ENCODE results near the gene GCSAM. TPM values are rescaled to one million over a fixed set of nuclear protein-coding genes. Genes with fewer than 3 reads are reported as not detected.

Gene GCSAM
- total RNA-seq, 1 experiment from 2014 or later = not detected

GRCh38 chr3:112104774-112105173 is 28.3 kb downstream of the GCSAM start:
- ChIA-PET CTCF (no interaction called here), POLR2A (ENCODE audit: low non-redundant PET) (no interaction called here)
- no peaks in the 10 kb centered on the region for H3K9me3 ChIP-seq (ENCODE audit: low read depth, low read length, poor library complexity, severe bottlenecking)
- no peaks in the 10 kb centered on the region for H3K4me1 ChIP-seq (ENCODE audit: insufficient read depth, low read length, poor library complexity, severe bottlenecking)
- intact Hi-C loops (cut with micrococcal nuclease; ENCODE audit: unreplicated experiment) = no loop called here
- no peaks in the 10 kb centered on the region for H3K36me3 ChIP-seq (ENCODE audit: insufficient read depth, low read length, poor library complexity, severe bottlenecking)
- TF ChIP-seq CTCF (conservative IDR thresholded peaks at IDR 0.05; ENCODE audit: low read depth, low read length) (no peak), EZH2 (IDR thresholded peaks at IDR 0.05; ENCODE audit: borderline replicate concordance, low read depth, low read length, poor library complexity, severe bottlenecking) (no peak)
- H3K27me3 ChIP-seq (replicated peaks; ENCODE audit: insufficient read depth, low read depth, low read length, poor library complexity) = no peaks in the 10 kb centered on the region
- no TSS peak for BruUV-seq (replicated peaks)
- no peak overlapping the region for H3K27ac ChIP-seq (ENCODE audit: low read depth, low read length, poor library complexity, severe bottlenecking)
- no peak for DNase-seq (ENCODE audit: low spot score)
- no peak overlapping the region for H3K4me3 ChIP-seq (ENCODE audit: low read depth, low read length, poor library complexity, severe bottlenecking)

DNA sequence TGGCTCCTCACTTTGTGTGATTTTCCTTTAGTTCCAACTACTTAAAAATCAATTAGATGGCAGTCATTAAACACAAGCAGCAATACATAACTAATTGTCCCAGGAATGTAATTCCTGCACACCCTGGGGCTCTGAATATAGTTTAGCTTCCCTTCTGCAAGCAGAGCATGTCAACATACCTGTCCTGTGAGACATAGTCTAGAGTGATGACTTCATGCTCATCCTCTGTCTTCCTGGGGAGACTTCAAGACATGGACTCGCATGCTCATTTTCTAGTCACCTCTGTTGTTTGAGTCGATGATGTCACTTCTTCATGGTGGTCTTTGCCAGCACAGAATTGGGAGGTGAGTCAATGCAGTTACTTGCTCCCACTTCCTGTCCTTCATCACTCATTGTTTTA is 31.1 kb downstream of the GCSAM start:
- ChIA-PET CTCF (no interaction called here), POLR2A (ENCODE audit: low non-redundant PET) (no interaction called here)
- H3K9me3 ChIP-seq (ENCODE audit: low read depth, low read length, poor library complexity, severe bottlenecking) = no peaks in the 10 kb centered on the region
- DNase-seq (ENCODE audit: low spot score) = no peak
- H3K36me3 ChIP-seq (ENCODE audit: insufficient read depth, low read length, poor library complexity, severe bottlenecking) = no peaks in the 10 kb centered on the region
- peaks cover 4% of the 10 kb centered on the region for H3K4me1 ChIP-seq (ENCODE audit: insufficient read depth, low read length, poor library complexity, severe bottlenecking)
- H3K27me3 ChIP-seq (replicated peaks; ENCODE audit: insufficient read depth, low read depth, low read length, poor library complexity) = no peaks in the 10 kb centered on the region
- H3K4me3 ChIP-seq (ENCODE audit: low read depth, low read length, poor library complexity, severe bottlenecking) = no peak overlapping the region
- no peak overlapping the region for H3K27ac ChIP-seq (ENCODE audit: low read depth, low read length, poor library complexity, severe bottlenecking)
- no TSS peak for BruUV-seq (replicated peaks)
- TF ChIP-seq CTCF (conservative IDR thresholded peaks at IDR 0.05; ENCODE audit: low read depth, low read length) (no peak), EZH2 (IDR thresholded peaks at IDR 0.05; ENCODE audit: borderline replicate concordance, low read depth, low read length, poor library complexity, severe bottlenecking) (no peak)
- intact Hi-C loops (cut with micrococcal nuclease; ENCODE audit: unreplicated experiment) = no loop called here

DNA sequence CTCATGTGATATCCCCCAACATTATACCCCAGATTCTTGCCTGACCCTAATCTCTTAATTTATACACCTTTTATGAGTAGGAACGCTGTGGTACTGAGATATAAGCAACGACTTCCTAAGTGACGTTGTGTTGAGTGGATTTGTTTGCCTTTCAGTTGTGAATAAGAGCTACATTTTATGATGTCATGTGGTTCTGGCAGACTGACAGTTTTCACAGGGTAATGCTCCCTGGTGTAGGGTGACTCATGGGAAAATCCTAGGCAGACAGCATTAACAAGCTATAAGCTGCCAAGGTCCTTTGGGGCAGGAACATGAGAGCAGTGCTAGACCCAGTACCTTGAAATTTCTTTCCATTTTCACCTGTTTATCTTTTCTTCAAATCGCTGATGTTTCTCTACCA is 35.7 kb downstream of the GCSAM start:
- intact Hi-C loops (cut with micrococcal nuclease; ENCODE audit: unreplicated experiment) = no loop called here
- peaks cover 4% of the 10 kb centered on the region for H3K4me1 ChIP-seq (ENCODE audit: insufficient read depth, low read length, poor library complexity, severe bottlenecking)
- no peaks in the 10 kb centered on the region for H3K27me3 ChIP-seq (replicated peaks; ENCODE audit: insufficient read depth, low read depth, low read length, poor library complexity)
- no peak overlapping the region for H3K27ac ChIP-seq (ENCODE audit: low read depth, low read length, poor library complexity, severe bottlenecking)
- TF ChIP-seq EZH2 (IDR thresholded peaks at IDR 0.05; ENCODE audit: borderline replicate concordance, low read depth, low read length, poor library complexity, severe bottlenecking) = no peak
- no peak for TF ChIP-seq CTCF (conservative IDR thresholded peaks at IDR 0.05; ENCODE audit: low read depth, low read length)
- H3K36me3 ChIP-seq (ENCODE audit: insufficient read depth, low read length, poor library complexity, severe bottlenecking) = no peaks in the 10 kb centered on the region
- POLR2A ChIA-PET (ENCODE audit: low non-redundant PET) = no interaction called here
- CTCF ChIA-PET = interaction anchor here (2.4 kb wide), 1 partner anchor 14 kb away, joined by 9 read pairs; no protein-coding TSS in a partner anchor
- peak; percentile 91 for DNase-seq (ENCODE audit: low spot score)
- no TSS peak for BruUV-seq (replicated peaks)
- no peak overlapping the region for H3K4me3 ChIP-seq (ENCODE audit: low read depth, low read length, poor library complexity, severe bottlenecking)
- H3K9me3 ChIP-seq (ENCODE audit: low read depth, low read length, poor library complexity, severe bottlenecking) = no peaks in the 10 kb centered on the region
